Fibroblast of mammary gland (primary cell): ENCODE results near the gene SNX32.
A peak's percentile ranks its signal among the peaks of the same experiment; 100 is the strongest.

Experiments
- DNase-seq: peaks from one replicate; pipeline ENCODE4 v3.0.0-alpha.2; 2010; ENCODE audit warnings: low read depth
- H3K4me3 ChIP-seq: 2 replicates; pipeline ENCODE4 v1.5.1; 2011; ENCODE audit warnings: low read depth, mild to moderate bottlenecking, low read length, moderate library complexity; ENCODE audit not compliant: control insufficient read depth
- CTCF ChIP-seq: conservative IDR thresholded peaks from 2 replicates; pipeline ENCODE4 v1.5.1; 2011; ENCODE audit warnings: low read depth, low read length, inconsistent platforms; ENCODE audit not compliant: control insufficient read depth, insufficient read depth

The SNX32 gene

GRCh38 chr11:65810046-65810868 is 23.5 kb upstream of the SNX32 start:
- TF ChIP-seq CTCF = no peak
- H3K4me3 ChIP-seq = no peak overlapping the region
- peak; percentile 10 for DNase-seq

GRCh38 chr11:65811764-65812475 is 21.8 kb upstream of the SNX32 start:
- no peak for TF ChIP-seq CTCF
- H3K4me3 ChIP-seq = no peak overlapping the region
- DNase-seq = peak; percentile 38

- peak; percentile 86 for DNase-seq
- H3K4me3 ChIP-seq = no peak overlapping the region
- TF ChIP-seq CTCF = no peak
Observed at GRCh38 chr11:65814131-65814985, 19.4 kb upstream of the SNX32 start.

- no peak for TF ChIP-seq CTCF
- DNase-seq = no peak
- H3K4me3 ChIP-seq = no peak overlapping the region
Observed at GRCh38 chr11:65814986-65815565, 18.7 kb upstream of the SNX32 start.

- TF ChIP-seq CTCF = no peak
- DNase-seq = no peak
Observed at GRCh38 chr11:65816696-65817095, 17.1 kb upstream of the SNX32 start.

GRCh38 chr11:65817312-65817834 is 16.4 kb upstream of the SNX32 start:
- no peak for TF ChIP-seq CTCF
- H3K4me3 ChIP-seq = peak overlapping the region; percentile 50
- DNase-seq = peak; percentile 7

More at GRCh38 chr11:65816696-65817095, 17.1 kb upstream of the SNX32 start:
- H3K4me3 ChIP-seq = no peak overlapping the region
